Activated CD8-positive, alpha-beta memory T cell treated with anti-CD3 and anti-CD28 coated beads, Interleukin-2, amount 10 ng/mL, durations not matched to agents 7 days and 5 days (primary cell): ENCODE results near the gene HOXB13. TPM values are rescaled to one million over a fixed set of nuclear protein-coding genes. Genes with fewer than 3 reads are reported as not detected.
A peak's percentile ranks its signal among the peaks of the same experiment; 100 is the strongest.

Source experiments
- ATAC-seq: fragments of 150-1000 bp; cut with Tn5 transposase; one replicate; pipeline ENCODE4 v1.10.0; 2021; ENCODE audit warnings: moderate library complexity
- CTCF ChIA-PET: fragments of 350-600 bp; sonication (Branson Sonifier 250); formaldehyde crosslinking; loops from one replicate; lab custom pipeline; 2021; ENCODE audit warnings: antibody characterized with exemption; lab: Charles Lee
- DNase-seq: peaks from one replicate; pipeline ENCODE4 v3.0.0-alpha.2; 2020
- H3K27ac Mint-ChIP-seq: one replicate; pipeline ENCODE4 v1.8.0; 2021; ENCODE audit warnings: mild to moderate bottlenecking, mixed read lengths
- H3K27me3 Mint-ChIP-seq: one replicate; pipeline ENCODE4 v1.8.0; 2021; ENCODE audit warnings: mixed read lengths
- H3K36me3 Mint-ChIP-seq: one replicate; pipeline ENCODE4 v1.8.0; 2021; ENCODE audit warnings: mild to moderate bottlenecking, mixed read lengths
- H3K4me1 Mint-ChIP-seq: one replicate; pipeline ENCODE4 v1.8.0; 2021; ENCODE audit warnings: mixed read lengths
- H3K4me3 Mint-ChIP-seq: one replicate; pipeline ENCODE4 v1.8.0; 2021; ENCODE audit warnings: mild to moderate bottlenecking, moderate library complexity, mixed read lengths
- H3K9me3 Mint-ChIP-seq: one replicate; pipeline ENCODE4 v1.8.0; 2022; ENCODE audit warnings: low read depth, mixed read lengths
- microRNA-seq: library from miRNA; unstranded; fragments of <30 nt; microRNA quantifications from one replicate; pipeline ENCODE4 v1.2.0, GENCODE V29; 2022
- total RNA-seq, 2 experiments: library from RNA; stranded (reverse); gene quantifications; one replicate each; pipeline ENCODE4 v1.2.3, GENCODE V29; 2021

HOXB13 gene
- total RNA-seq, 2 experiments from 2014 or later = not detected

GRCh38 chr17:48701864-48702532, 26.6 kb downstream of the HOXB13 start:
- no peak for ATAC-seq
- H3K36me3 Mint-ChIP-seq = no peaks in the 10 kb centered on the region
- DNase-seq = no peak
- H3K4me3 Mint-ChIP-seq = no peak overlapping the region
- H3K4me1 Mint-ChIP-seq = no peaks in the 10 kb centered on the region
- H3K9me3 Mint-ChIP-seq = no peaks in the 10 kb centered on the region
- peaks cover 61% of the 10 kb centered on the region for H3K27me3 Mint-ChIP-seq
- no peak overlapping the region for H3K27ac Mint-ChIP-seq
- CTCF ChIA-PET = interaction anchor here (1.2 to 1.5 kb wide), 2 partner anchors 177 to 330 kb away, joined by 3 to 6 read pairs; no protein-coding TSS in a partner anchor

GRCh38 chr17:48693178-48693577, 35.4 kb downstream of the HOXB13 start:
- H3K4me1 Mint-ChIP-seq = no peaks in the 10 kb centered on the region
- H3K4me3 Mint-ChIP-seq = no peak overlapping the region
- DNase-seq (no peak), ATAC-seq (no peak)
- no peak overlapping the region for H3K27ac Mint-ChIP-seq
- H3K36me3 Mint-ChIP-seq = no peaks in the 10 kb centered on the region
- H3K27me3 Mint-ChIP-seq = peaks cover 58% of the 10 kb centered on the region
- H3K9me3 Mint-ChIP-seq = no peaks in the 10 kb centered on the region
- CTCF ChIA-PET = interaction anchor here (1.9 kb wide), 1 partner anchor 14 kb away, joined by 8 read pairs; no protein-coding TSS in a partner anchor

- Mint-ChIP-seq H3K9me3 (no peaks in the 10 kb centered on the region), H3K4me3 (no peak overlapping the region), H3K27me3 (peaks cover 49% of the 10 kb centered on the region), H3K4me1 (no peaks in the 10 kb centered on the region), H3K27ac (no peak overlapping the region), H3K36me3 (no peaks in the 10 kb centered on the region)
- CTCF ChIA-PET = interaction anchor here (0.8 to 1.9 kb wide), 2 partner anchors 13 to 98 kb away, joined by 5 to 8 read pairs; no protein-coding TSS in a partner anchor
- ATAC-seq (no peak), DNase-seq (no peak)
Observed at GRCh38 chr17:48692049-48692448, 36.5 kb downstream of the HOXB13 start.

GRCh38 chr17:48690655-48691054, 37.9 kb downstream of the HOXB13 start:
- CTCF ChIA-PET = no interaction called here
- Mint-ChIP-seq H3K27me3 (peaks cover 38% of the 10 kb centered on the region), H3K9me3 (no peaks in the 10 kb centered on the region), H3K4me3 (no peak overlapping the region), H3K27ac (no peak overlapping the region), H3K4me1 (no peaks in the 10 kb centered on the region), H3K36me3 (no peaks in the 10 kb centered on the region)
- ATAC-seq = no peak
- DNase-seq = no peak

GRCh38 chr17:48681609-48682008, 46.9 kb downstream of the HOXB13 start:
- H3K27me3 Mint-ChIP-seq = peaks cover 44% of the 10 kb centered on the region
- DNase-seq (no peak), ATAC-seq (no peak)
- no peaks in the 10 kb centered on the region for H3K9me3 Mint-ChIP-seq
- no peaks in the 10 kb centered on the region for H3K36me3 Mint-ChIP-seq
- H3K27ac Mint-ChIP-seq = no peak overlapping the region
- CTCF ChIA-PET = interaction anchor here (0.8 to 10.4 kb wide), 7 partner anchors 11 to 660 kb away, joined by 3 to 59 read pairs (median 6); no protein-coding TSS in a partner anchor
- peaks cover 13% of the 10 kb centered on the region for H3K4me1 Mint-ChIP-seq
- H3K4me3 Mint-ChIP-seq = no peak overlapping the region

GRCh38 chr17:48679385-48680096, 49.0 kb downstream of the HOXB13 start:
- H3K27me3 Mint-ChIP-seq = peaks cover 62% of the 10 kb centered on the region
- H3K27ac Mint-ChIP-seq = no peak overlapping the region
- ATAC-seq = no peak
- CTCF ChIA-PET = interaction anchor here (0.5 to 10.4 kb wide), 61 partner anchors 8 to 597 kb away, joined by 3 to 59 read pairs (median 6); partner anchors contain the start of genes HOXB13, HOXB9, PRAC2 and TTLL6
- H3K36me3 Mint-ChIP-seq = no peaks in the 10 kb centered on the region
- H3K9me3 Mint-ChIP-seq = no peaks in the 10 kb centered on the region
- peaks cover 13% of the 10 kb centered on the region for H3K4me1 Mint-ChIP-seq
- H3K4me3 Mint-ChIP-seq = no peak overlapping the region
- no peak for DNase-seq

- DNase-seq (peak; percentile 78), ATAC-seq (peak; percentile 98)
- H3K4me1 Mint-ChIP-seq = peaks cover 13% of the 10 kb centered on the region
- H3K9me3 Mint-ChIP-seq = no peaks in the 10 kb centered on the region
- no peaks in the 10 kb centered on the region for H3K36me3 Mint-ChIP-seq
- CTCF ChIA-PET = interaction anchor here (0.6 to 10.4 kb wide), 75 partner anchors 8 to 598 kb away, joined by 3 to 59 read pairs (median 5); partner anchors contain the start of genes ATP5MC1, CALCOCO2, HOXB13 and HOXB9
- H3K27ac Mint-ChIP-seq = no peak overlapping the region
- peaks cover 59% of the 10 kb centered on the region for H3K27me3 Mint-ChIP-seq
- H3K4me3 Mint-ChIP-seq = no peak overlapping the region
Observed at GRCh38 chr17:48678141-48678971, 50.2 kb downstream of the HOXB13 start.

- Mint-ChIP-seq H3K4me1 (peaks cover 13% of the 10 kb centered on the region), H3K36me3 (no peaks in the 10 kb centered on the region), H3K9me3 (no peaks in the 10 kb centered on the region), H3K27ac (no peak overlapping the region), H3K27me3 (peaks cover 62% of the 10 kb centered on the region), H3K4me3 (no peak overlapping the region)
- DNase-seq (no peak), ATAC-seq (no peak)
- CTCF ChIA-PET = interaction anchor here (0.8 to 3.0 kb wide), 11 partner anchors 9 to 356 kb away, joined by 3 to 31 read pairs (median 7); partner anchors contain the start of gene PRAC2
Observed at GRCh38 chr17:48676963-48677558, 51.5 kb downstream of the HOXB13 start.

Small RNAs within 50 kb of the gene (microRNA-seq; reads per million reads assigned to microRNA genes)
- gene MIR3185 = not detected

Other genes starting within 250 kb of the HOXB13 start
- gene HOXB1, start 197.7 kb downstream of the HOXB13 start, total RNA-seq = not detected
- 10 to 100 TPM; 17.2 to 17.5 TPM for gene HOXB2, start 183.6 kb downstream of the HOXB13 start, total RNA-seq
- gene HOXB4, start 150.4 kb downstream of the HOXB13 start, total RNA-seq = 1 to 10 TPM; 7.8 TPM
- 10 to 100 TPM; 11.9 to 12.9 TPM for gene HOXB3, start 138.5 kb downstream of the HOXB13 start, total RNA-seq
- gene HOXB5, start 135.0 kb downstream of the HOXB13 start, total RNA-seq = under 1 TPM in 1 of 2 experiments, not detected in 1; 0.16 TPM
- 1 to 10 TPM in 1 of 2 experiments, under 1 TPM in 1; 0.58 to 1.1 TPM for gene HOXB6, start 123.8 kb downstream of the HOXB13 start, total RNA-seq
- gene HOXB7, start 117.7 kb downstream of the HOXB13 start, total RNA-seq = 1 to 10 TPM; 1.7 TPM
- 1 to 10 TPM in 1 of 2 experiments, under 1 TPM in 1; 0.38 to 1.4 TPM for gene HOXB8, start 113.5 kb downstream of the HOXB13 start, total RNA-seq
- gene HOXB9, start 102.4 kb downstream of the HOXB13 start, total RNA-seq = 10 to 100 TPM in 1 of 2 experiments, 1 to 10 TPM in 1; 8.4 to 19.6 TPM
- gene PRAC1, start 6.2 kb downstream of the HOXB13 start, total RNA-seq = not detected
- not detected for gene PRAC2, start 5.6 kb downstream of the HOXB13 start, total RNA-seq
- gene TTLL6, start 88.5 kb upstream of the HOXB13 start, total RNA-seq = not detected
- 100 to 1,000 TPM; 165 to 170 TPM for gene CALCOCO2, start 102.3 kb upstream of the HOXB13 start, total RNA-seq
- 100 to 1,000 TPM in 1 of 2 experiments, 10 to 100 TPM in 1; 78.2 to 103 TPM for gene ATP5MC1, start 164.0 kb upstream of the HOXB13 start, total RNA-seq
- 10 to 100 TPM; 73.7 to 90.6 TPM for gene UBE2Z, start 179.7 kb upstream of the HOXB13 start, total RNA-seq
- 100 to 1,000 TPM; 125 to 127 TPM for gene SNF8, start 216.1 kb upstream of the HOXB13 start, total RNA-seq
- not detected for gene GIP, start 239.8 kb upstream of the HOXB13 start, total RNA-seq